NCI-H82 treated with DMSO at 0.1 percent for 48 hours (cell line): ENCODE results near the gene HIP1R.
"Not testable (repeated sequence)": the region's sequence is repeated elsewhere in the genome, so short reads cannot be mapped to it uniquely, and the experiment has no call there.

ENCODE experiments used
- DNase-seq: peaks from one replicate; lab custom pipeline; 2025; ENCODE audit not compliant: unreplicated experiment; lab: John Stamatoyannopoulos, UW

Gene HIP1R

GRCh38 chr12:122834921-122835749, at the start of gene HIP1R:
Gene HIP1R, plus strand, starts transcription at chr12:122835457. Its CDS starts 94 bp downstream, at chr12:122835551.
- DNase-seq, result no peak

- no peak for DNase-seq
These were observed 49.8 kb upstream of the HIP1R start for GRCh38 chr12:122785503-122785902.

GRCh38 chr12:122788387-122788786, 46.9 kb upstream of the HIP1R start:
- no peak for DNase-seq

GRCh38 chr12:122789637-122790036, 45.6 kb upstream of the HIP1R start:
- peak; percentile 78 for DNase-seq

GRCh38 chr12:122790393-122791075, 44.7 kb upstream of the HIP1R start:
- DNase-seq, result no peak

GRCh38 chr12:122793685-122794106, 41.6 kb upstream of the HIP1R start:
- peak; percentile 69 for DNase-seq

- no peak for DNase-seq
These were observed 39.5 kb upstream of the HIP1R start for GRCh38 chr12:122795807-122796206.

GRCh38 chr12:122799641-122800243, 35.5 kb upstream of the HIP1R start:
- no peak for DNase-seq

GRCh38 chr12:122803937-122804336, 31.3 kb upstream of the HIP1R start:
- DNase-seq, result no peak

GRCh38 chr12:122804957-122805356, 30.3 kb upstream of the HIP1R start:
- not testable (repeated sequence) for DNase-seq

- peak; percentile 26 for DNase-seq
These were observed 27.6 kb upstream of the HIP1R start for GRCh38 chr12:122807651-122808050.

GRCh38 chr12:122811777-122812176, 23.5 kb upstream of the HIP1R start:
- DNase-seq, result no peak

- no peak for DNase-seq
These were observed 21.9 kb upstream of the HIP1R start for GRCh38 chr12:122813310-122813713.

- no peak for DNase-seq
These were observed 16.0 kb upstream of the HIP1R start for GRCh38 chr12:122819209-122819785.

- DNase-seq, result no peak
These were observed 15.1 kb upstream of the HIP1R start for GRCh38 chr12:122820138-122820537.

GRCh38 chr12:122820838-122821271, 14.4 kb upstream of the HIP1R start:
- DNase-seq, result no peak

- DNase-seq, result no peak
These were observed 11.8 kb upstream of the HIP1R start for GRCh38 chr12:122823429-122823828.

GRCh38 chr12:122825773-122826724, 9.2 kb upstream of the HIP1R start:
- DNase-seq, result no peak

GRCh38 chr12:122827258-122827657, 8.0 kb upstream of the HIP1R start:
- DNase-seq, result no peak

- DNase-seq, result no peak
These were observed 4.6 kb upstream of the HIP1R start for GRCh38 chr12:122830517-122831214.
